ENCODE data around the gene THSD1. TPM values are rescaled to one million over a fixed set of nuclear protein-coding genes. Genes with fewer than 3 reads are reported as not detected.
"Not testable (repeated sequence)": the region's sequence is repeated elsewhere in the genome, so short reads cannot be mapped to it uniquely, and the experiment has no call there.

THSD1 gene
- total RNA-seq, 2 experiments from 2014 or later = 0.07 TPM; not detected in 1

DNA sequence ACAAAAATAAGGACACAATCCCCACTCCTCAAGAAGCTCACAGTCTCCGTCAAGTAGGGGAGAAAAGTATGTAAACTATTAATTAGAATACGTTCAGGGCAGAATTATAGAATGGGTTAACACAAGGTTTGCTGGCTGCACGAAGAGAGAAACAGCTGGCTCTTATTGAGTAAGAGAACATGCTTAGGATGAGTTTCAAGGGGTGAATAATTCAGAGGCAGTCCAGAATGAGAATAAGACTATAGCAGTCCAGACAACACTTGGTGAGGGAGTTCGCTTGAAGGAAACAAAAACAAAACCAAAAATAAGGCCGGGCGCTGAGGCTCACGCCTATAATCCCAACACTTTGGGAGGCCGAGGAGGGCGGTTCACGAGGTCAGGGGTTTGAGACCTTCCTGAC is 61.9 kb downstream of the THSD1 start:
- Mint-ChIP-seq H3K27me3 (ENCODE audit: low read depth) (peaks cover 2% of the 10 kb centered on the region), H3K4me3 (no peak overlapping the region), H3K36me3 (ENCODE audit: low read depth) (no peaks in the 10 kb centered on the region), H3K4me1 (ENCODE audit: low read depth) (no peaks in the 10 kb centered on the region), H3K27ac (no peak overlapping the region), H3K9me3 (no peaks in the 10 kb centered on the region)
- DNase-seq = no peak
- intact Hi-C loops (cut with micrococcal nuclease) = no loop called here
- CTCF ChIA-PET = interaction anchor here (0.6 to 2.4 kb wide), 4 partner anchors 88 to 343 kb away, joined by 3 to 14 read pairs (median 4); partner anchors contain the start of gene VPS36

DNA sequence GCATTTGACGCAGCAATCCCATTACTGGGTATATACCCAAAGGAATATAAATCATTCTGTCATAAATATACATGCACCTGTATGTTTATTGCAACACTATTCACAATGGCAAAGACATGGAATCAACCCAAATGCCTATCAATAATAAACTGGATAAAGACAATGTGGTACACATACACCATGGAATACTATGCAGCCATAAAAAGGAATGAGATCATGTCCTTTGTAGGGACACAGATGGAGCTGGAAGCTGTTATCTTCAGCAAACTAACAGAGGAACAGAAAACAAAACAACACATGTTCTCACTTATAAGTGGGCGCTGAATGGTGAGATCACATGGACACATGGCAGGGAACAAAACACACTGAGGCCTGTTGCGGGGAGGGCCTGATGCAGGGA is 63.8 kb downstream of the THSD1 start:
- intact Hi-C loops (cut with micrococcal nuclease); H3K36me3 Mint-ChIP-seq (ENCODE audit: low read depth); H3K27ac Mint-ChIP-seq; H3K9me3 Mint-ChIP-seq; DNase-seq; H3K4me1 Mint-ChIP-seq (ENCODE audit: low read depth); H3K4me3 Mint-ChIP-seq; H3K27me3 Mint-ChIP-seq (ENCODE audit: low read depth): not testable (repeated sequence)
- CTCF ChIA-PET = interaction anchor here (0.6 to 2.4 kb wide), 2 partner anchors 41 to 109 kb away, joined by 4 to 14 read pairs; partner anchors contain the start of gene VPS36

DNA sequence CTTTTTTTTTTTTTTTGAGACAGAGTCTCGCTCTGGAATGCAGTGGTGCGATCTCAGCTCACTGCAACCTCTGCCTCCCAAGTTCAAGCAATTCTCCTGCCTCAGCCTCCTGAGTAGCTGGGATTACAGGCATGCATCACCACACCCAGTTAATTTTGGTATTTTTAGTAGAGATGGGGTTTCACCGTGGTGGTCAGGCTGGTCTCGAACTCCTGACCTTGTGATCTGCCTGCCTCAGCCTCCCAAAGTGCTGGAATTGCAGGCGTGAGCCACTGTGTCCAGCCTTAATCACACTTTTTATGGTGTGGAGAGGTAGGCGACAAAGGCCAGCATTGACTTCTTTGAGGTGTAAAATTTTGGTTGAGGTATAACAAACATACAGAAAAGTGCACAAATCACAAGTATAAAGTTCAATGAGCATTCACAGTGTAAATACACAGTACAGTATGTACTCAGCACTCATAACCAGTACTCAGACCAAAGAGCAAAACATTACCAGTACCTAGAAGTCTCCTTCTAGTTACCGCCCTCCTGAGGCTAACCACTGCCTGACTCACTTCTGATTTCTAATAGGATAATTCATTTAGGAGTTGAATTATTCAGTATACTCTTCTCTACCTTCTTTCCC is 68.0 kb downstream of the THSD1 start:
- H3K4me1 Mint-ChIP-seq (ENCODE audit: low read depth); H3K36me3 Mint-ChIP-seq (ENCODE audit: low read depth); DNase-seq; intact Hi-C loops (cut with micrococcal nuclease); H3K9me3 Mint-ChIP-seq; H3K4me3 Mint-ChIP-seq; H3K27ac Mint-ChIP-seq; H3K27me3 Mint-ChIP-seq (ENCODE audit: low read depth); CTCF ChIA-PET: not testable (repeated sequence)

DNA sequence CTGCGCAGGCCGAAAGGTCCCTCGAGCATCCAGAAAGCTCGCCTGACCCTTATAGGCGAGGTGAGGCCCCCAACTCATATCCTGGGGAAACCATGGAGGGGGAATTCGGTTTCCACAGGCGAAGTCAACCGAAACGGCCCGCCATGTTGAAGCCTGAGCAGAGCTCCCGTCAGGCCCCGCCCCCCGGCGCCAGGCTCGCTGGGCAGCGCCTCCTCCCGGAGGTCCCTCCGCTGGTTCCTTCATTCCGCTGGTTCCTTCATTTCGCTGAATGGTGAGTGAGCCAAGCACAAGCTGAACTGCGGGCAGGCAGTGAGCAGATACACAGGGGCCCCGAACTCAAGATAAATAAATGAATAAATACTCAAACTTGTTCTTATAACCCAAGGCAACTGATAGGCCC is 71.9 kb downstream of the THSD1 start:
- H3K9me3 Mint-ChIP-seq; intact Hi-C loops (cut with micrococcal nuclease); H3K36me3 Mint-ChIP-seq (ENCODE audit: low read depth); H3K27me3 Mint-ChIP-seq (ENCODE audit: low read depth); DNase-seq; H3K4me3 Mint-ChIP-seq; CTCF ChIA-PET; H3K4me1 Mint-ChIP-seq (ENCODE audit: low read depth); H3K27ac Mint-ChIP-seq: not testable (repeated sequence)

DNA sequence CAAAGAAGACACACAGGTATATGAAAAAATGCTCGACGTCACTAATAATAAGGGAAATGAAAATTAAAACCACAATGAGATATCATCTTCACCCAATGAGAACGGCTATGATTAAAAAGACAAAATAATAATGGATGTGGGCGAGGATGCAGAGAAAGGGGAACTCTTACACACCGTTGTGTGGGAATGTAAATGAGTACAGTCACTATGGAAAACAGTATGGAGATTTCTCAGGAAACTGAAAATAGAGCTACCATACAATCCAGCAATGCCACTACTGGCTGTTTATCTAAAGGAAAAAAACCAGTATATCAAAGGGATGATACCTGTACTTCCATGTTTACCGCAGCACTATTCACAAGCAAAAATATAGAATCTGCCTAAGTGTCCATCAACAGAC is 74.1 kb downstream of the THSD1 start:
- DNase-seq; H3K27me3 Mint-ChIP-seq (ENCODE audit: low read depth); H3K4me3 Mint-ChIP-seq; H3K36me3 Mint-ChIP-seq (ENCODE audit: low read depth); CTCF ChIA-PET; H3K4me1 Mint-ChIP-seq (ENCODE audit: low read depth); H3K27ac Mint-ChIP-seq; intact Hi-C loops (cut with micrococcal nuclease); H3K9me3 Mint-ChIP-seq: not testable (repeated sequence)

Other genes with a start within 250 kb of the THSD1 start
- 1 to 10 TPM; 4.0 to 4.3 TPM for gene NEK3, start 246.6 kb downstream of the THSD1 start, total RNA-seq
- 10 to 100 TPM; 25.3 to 32.0 TPM for gene VPS36, start 44.5 kb upstream of the THSD1 start, total RNA-seq
- gene CKAP2, start 49.3 kb upstream of the THSD1 start, total RNA-seq = 10 to 100 TPM; 81.3 to 82.8 TPM
- 1 to 10 TPM; 6.2 to 6.7 TPM for gene HNRNPA1L2, start 236.3 kb upstream of the THSD1 start, total RNA-seq
- 10 to 100 TPM; 42.7 to 44.1 TPM for gene SUGT1, start 246.7 kb upstream of the THSD1 start, total RNA-seq